Stimulated activated CD4-positive, alpha-beta T cell treated with anti-CD3 and anti-CD28 coated beads, Interleukin-15, amount 100 ng/mL, for 48 hours (primary cell): ENCODE data around the gene EIF5AL1.
"Not testable (repeated sequence)": the region's sequence is repeated elsewhere in the genome, so short reads cannot be mapped to it uniquely, and the experiment has no call there.

Source experiments
- DNase-seq, 2 donors: peaks; one replicate each; pipeline ENCODE4 v3.0.0-alpha.2; 2020; ENCODE audit warnings: low read depth in 2 of 2

EIF5AL1 gene

GRCh38 chr10:79509306-79509933 is 2.9 kb upstream of the EIF5AL1 start:
- not testable (repeated sequence) for DNase-seq

GRCh38 chr10:79509934-79510508 is 2.3 kb upstream of the EIF5AL1 start:
- not testable (repeated sequence) for DNase-seq

- DNase-seq: not testable (repeated sequence)
Measured at GRCh38 chr10:79516532-79517205, 4.3 kb downstream of the EIF5AL1 start.

GRCh38 chr10:79517567-79517966 is 5.2 kb downstream of the EIF5AL1 start:
- not testable (repeated sequence) for DNase-seq

GRCh38 chr10:79521751-79522150 is 9.4 kb downstream of the EIF5AL1 start:
- DNase-seq: not testable (repeated sequence)

- not testable (repeated sequence) for DNase-seq
Measured at GRCh38 chr10:79522464-79522863, 10.1 kb downstream of the EIF5AL1 start.

- not testable (repeated sequence) for DNase-seq
Measured at GRCh38 chr10:79523157-79523853, 11.0 kb downstream of the EIF5AL1 start.

- DNase-seq: not testable (repeated sequence)
Measured at GRCh38 chr10:79525049-79525710, 12.8 kb downstream of the EIF5AL1 start.

GRCh38 chr10:79528261-79528660 is 15.9 kb downstream of the EIF5AL1 start:
- not testable (repeated sequence) for DNase-seq

- DNase-seq: not testable (repeated sequence)
Measured at GRCh38 chr10:79533142-79533902, 21.0 kb downstream of the EIF5AL1 start.

- not testable (repeated sequence) for DNase-seq
Measured at GRCh38 chr10:79533903-79534175, 21.5 kb downstream of the EIF5AL1 start.

- not testable (repeated sequence) for DNase-seq
Measured at GRCh38 chr10:79538311-79538710, 26.0 kb downstream of the EIF5AL1 start.

GRCh38 chr10:79540930-79541329 is 28.6 kb downstream of the EIF5AL1 start:
- not testable (repeated sequence) for DNase-seq

- no peak for DNase-seq
Measured at GRCh38 chr10:79542626-79543025, 30.3 kb downstream of the EIF5AL1 start.

GRCh38 chr10:79544408-79544807 is 32.1 kb downstream of the EIF5AL1 start:
- DNase-seq: not testable (repeated sequence)

GRCh38 chr10:79544926-79545659 is 32.8 kb downstream of the EIF5AL1 start:
- DNase-seq: not testable (repeated sequence)

- DNase-seq: not testable (repeated sequence)
Measured at GRCh38 chr10:79547128-79547527, 34.8 kb downstream of the EIF5AL1 start.

GRCh38 chr10:79547973-79548372 is 35.6 kb downstream of the EIF5AL1 start:
- DNase-seq: no peak

GRCh38 chr10:79552143-79552542 is 39.8 kb downstream of the EIF5AL1 start:
- no peak for DNase-seq
